WTC11 (cell line): ENCODE data around the gene TRIM44. TPM values are rescaled to one million over a fixed set of nuclear protein-coding genes. Genes with fewer than 3 reads are reported as not detected.

Experiments
- ATAC-seq: fragments of 200-7000 bp; cut with Tn5 transposase; 2 replicates; pipeline ENCODE4 v1.10.0; 2021; ENCODE audit warnings: mild to moderate bottlenecking, moderate library complexity
- CTCF ChIA-PET: fragments of 300-600 bp; sonication (Branson Sonifier 250); formaldehyde crosslinking; loops from one replicate; lab custom pipeline; 2021; ENCODE audit warnings: antibody characterized with exemption; lab: Charles Lee
- POLR2A ChIA-PET: fragments of 350-600 bp; sonication (Branson Sonifier 250); formaldehyde crosslinking; loops from one replicate; lab custom pipeline; 2021; ENCODE audit warnings: antibody characterized with exemption; lab: Charles Lee
- DNase-seq: peaks from one replicate; pipeline ENCODE4 v3.0.0; 2021; ENCODE audit warnings: low spot score
- H3K27ac Mint-ChIP-seq: 2 replicates; pipeline ENCODE4 v1.8.0; 2021; ENCODE audit warnings: mixed read lengths
- H3K27me3 Mint-ChIP-seq: 2 replicates; pipeline ENCODE4 v1.8.0; 2021; ENCODE audit warnings: low read depth, mild to moderate bottlenecking, moderate library complexity, mixed read lengths
- H3K36me3 Mint-ChIP-seq: 2 replicates; pipeline ENCODE4 v1.8.0; 2021; ENCODE audit warnings: mixed read lengths
- H3K4me1 Mint-ChIP-seq: 2 replicates; pipeline ENCODE4 v1.8.0; 2022; ENCODE audit warnings: mixed read lengths
- H3K4me3 Mint-ChIP-seq: 2 replicates; pipeline ENCODE4 v1.8.0; 2021; ENCODE audit warnings: mild to moderate bottlenecking, moderate library complexity, mixed read lengths
- H3K9me3 Mint-ChIP-seq: 2 replicates; pipeline ENCODE4 v1.8.0; 2021; ENCODE audit warnings: mixed read lengths
- AFF4 ChIP-seq: sonication (generic); formaldehyde crosslinking; IDR thresholded peaks from 2 replicates; pipeline ENCODE4 v1.8.1; 2023; ENCODE audit warnings: mild to moderate bottlenecking, missing genetic modification reagents, borderline replicate concordance
- ATF6 ChIP-seq: sonication (generic); formaldehyde crosslinking; IDR thresholded peaks from 2 replicates; pipeline ENCODE4 v1.8.1; 2023; ENCODE audit warnings: mild to moderate bottlenecking, missing genetic modification reagents
- CDX4 ChIP-seq: fragments of 250-450 bp; sonication (Bioruptor Pico); IDR thresholded peaks from 2 replicates; pipeline ENCODE4 v1.9.0; 2021; ENCODE audit warnings: moderate library complexity, mild to moderate bottlenecking, inconsistent platforms, borderline replicate concordance
- CREM ChIP-seq: sonication (generic); formaldehyde crosslinking; IDR thresholded peaks from 2 replicates; pipeline ENCODE4 v1.8.1; 2022; ENCODE audit warnings: mild to moderate bottlenecking, missing genetic modification reagents, moderate library complexity
- ESRRA ChIP-seq: sonication (generic); formaldehyde crosslinking; IDR thresholded peaks from 2 replicates; pipeline ENCODE4 v1.8.1; 2022; ENCODE audit warnings: mild to moderate bottlenecking, missing genetic modification reagents, borderline replicate concordance
- FOXJ3 ChIP-seq: sonication (generic); formaldehyde crosslinking; IDR thresholded peaks from 2 replicates; pipeline ENCODE4 v1.9.0; 2021; ENCODE audit warnings: missing genetic modification reagents, mild to moderate bottlenecking, borderline replicate concordance
- FOXK1 ChIP-seq: sonication (generic); formaldehyde crosslinking; IDR thresholded peaks from 2 replicates; pipeline ENCODE4 v1.8.0; 2022; ENCODE audit warnings: mild to moderate bottlenecking, moderate library complexity, missing genetic modification reagents
- IRF2 ChIP-seq: sonication (generic); formaldehyde crosslinking; IDR thresholded peaks from 2 replicates; pipeline ENCODE4 v1.8.0; 2022; ENCODE audit warnings: low read depth, missing genetic modification reagents, borderline replicate concordance
- JAZF1 ChIP-seq: fragments of 250-450 bp; sonication (Bioruptor Pico); IDR thresholded peaks from 2 replicates; pipeline ENCODE4 v1.9.0; 2021; ENCODE audit warnings: moderate library complexity, mild to moderate bottlenecking, inconsistent platforms
- NFATC4 ChIP-seq: fragments of 250-450 bp; sonication (Bioruptor Pico); IDR thresholded peaks from 2 replicates; pipeline ENCODE4 v1.9.0; 2021; ENCODE audit warnings: mild to moderate bottlenecking
- NFE2L1 ChIP-seq: sonication (generic); formaldehyde crosslinking; IDR thresholded peaks from 2 replicates; pipeline ENCODE4 v1.8.1; 2023; ENCODE audit warnings: missing genetic modification reagents
- NFYB ChIP-seq: sonication (generic); formaldehyde crosslinking; conservative IDR thresholded peaks from 2 replicates; pipeline ENCODE4 v1.8.0; 2022; ENCODE audit warnings: low read depth, missing genetic modification reagents
- NR3C1 ChIP-seq: sonication (generic); formaldehyde crosslinking; conservative IDR thresholded peaks from 2 replicates; pipeline ENCODE4 v1.8.1; 2023; ENCODE audit warnings: low read depth, mild to moderate bottlenecking, missing genetic modification reagents
- PRRX2 ChIP-seq: fragments of 250-450 bp; sonication (Bioruptor Pico); IDR thresholded peaks from 2 replicates; pipeline ENCODE4 v1.8.0; 2021; ENCODE audit warnings: mild to moderate bottlenecking
- SMAD3 ChIP-seq: sonication (generic); formaldehyde crosslinking; IDR thresholded peaks from 2 replicates; pipeline ENCODE4 v1.8.0; 2022; ENCODE audit warnings: missing genetic modification reagents, mild to moderate bottlenecking, borderline replicate concordance
- SMAD4 ChIP-seq: sonication (generic); formaldehyde crosslinking; IDR thresholded peaks from 2 replicates; pipeline ENCODE4 v1.8.0; 2022; ENCODE audit warnings: mild to moderate bottlenecking, missing genetic modification reagents
- TEAD1 ChIP-seq: sonication (generic); formaldehyde crosslinking; IDR thresholded peaks from 2 replicates; pipeline ENCODE4 v1.8.0; 2022; ENCODE audit warnings: mild to moderate bottlenecking, missing genetic modification reagents
- ZNF121 ChIP-seq: sonication (generic); formaldehyde crosslinking; IDR thresholded peaks from 2 replicates; pipeline ENCODE4 v1.8.0; 2023; ENCODE audit warnings: missing genetic modification reagents
- ZNF263 ChIP-seq: sonication (generic); formaldehyde crosslinking; IDR thresholded peaks from 2 replicates; pipeline ENCODE4 v1.8.1; 2022; ENCODE audit warnings: low read depth, mild to moderate bottlenecking, moderate library complexity, missing genetic modification reagents
- ZNF396 ChIP-seq: fragments of 250-450 bp; sonication (Bioruptor Pico); IDR thresholded peaks from 2 replicates; pipeline ENCODE4 v1.8.0; 2021; ENCODE audit warnings: mild to moderate bottlenecking, moderate library complexity, borderline replicate concordance
- ZNF671 ChIP-seq: fragments of 250-450 bp; sonication (Bioruptor Pico); IDR thresholded peaks from 2 replicates; pipeline ENCODE4 v1.8.0; 2021; ENCODE audit warnings: mild to moderate bottlenecking
- total RNA-seq: library from RNA; stranded (reverse); gene quantifications from 3 replicates; pipeline ENCODE4 v1.2.3, GENCODE V29; 2021
- TF ChIP-seq, protein P1 (sequence below): sonication (generic); formaldehyde crosslinking; IDR thresholded peaks from 2 replicates; pipeline ENCODE4 v1.8.0; 2022; ENCODE audit warnings: mild to moderate bottlenecking, missing genetic modification reagents
- TF ChIP-seq, protein P2 (sequence below): sonication (generic); formaldehyde crosslinking; IDR thresholded peaks from 2 replicates; pipeline ENCODE4 v1.8.0; 2023; ENCODE audit warnings: missing genetic modification reagents
- TF ChIP-seq, protein P3 (sequence below): sonication (generic); formaldehyde crosslinking; IDR thresholded peaks from 2 replicates; pipeline ENCODE4 v1.8.1; 2022; ENCODE audit warnings: mild to moderate bottlenecking, missing genetic modification reagents, moderate library complexity, borderline replicate concordance

The TRIM44 gene
- total RNA-seq, 1 experiment from 2014 or later, result 27.4 TPM

DNA sequence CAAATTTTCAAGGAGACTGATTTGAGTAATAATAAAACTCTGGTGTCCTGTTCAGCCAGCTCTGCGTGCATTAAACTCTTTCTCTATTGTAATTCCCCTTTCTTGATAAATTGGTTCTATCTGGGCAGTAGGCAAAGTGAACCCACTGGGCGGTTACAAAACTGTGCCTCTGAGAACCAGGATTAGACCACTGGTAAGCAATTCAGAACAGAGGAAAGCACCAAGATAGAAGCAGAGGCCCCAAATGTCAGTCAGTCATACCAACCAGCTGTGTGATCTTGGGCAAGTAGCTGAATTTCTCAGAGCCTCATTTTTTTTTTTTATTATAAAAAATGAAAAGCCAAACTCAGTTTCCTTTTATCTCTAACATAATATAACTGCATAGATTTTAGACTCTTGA lies 54.9 kb downstream of the TRIM44 start:
- Mint-ChIP-seq H3K27ac (no peak overlapping the region), H3K36me3 (no peaks in the 10 kb centered on the region), H3K9me3 (no peaks in the 10 kb centered on the region), H3K27me3 (no peaks in the 10 kb centered on the region), H3K4me3 (no peak overlapping the region), H3K4me1 (peaks cover 20% of the 10 kb centered on the region)
- ChIA-PET POLR2A (no interaction called here), CTCF (interaction anchor here (1.6 kb wide), 1 partner anchor 104 kb away, joined by 8 read pairs; no protein-coding TSS in a partner anchor)
- DNase-seq (no peak), ATAC-seq (no peak; the same call in 1 of the 2 replicates)
- no peak for TF ChIP-seq CDX4
- TF ChIP-seq FOXJ3, result no peak
- no peak for TF ChIP-seq ESRRA
- no peak for TF ChIP-seq NFATC4 (CRISPR knock-in tag)
- no peak for TF ChIP-seq ZNF396 (CRISPR knock-in tag)
- TF ChIP-seq NFYB (CRISPR knock-in tag), result no peak
- TF ChIP-seq, protein P1, sequence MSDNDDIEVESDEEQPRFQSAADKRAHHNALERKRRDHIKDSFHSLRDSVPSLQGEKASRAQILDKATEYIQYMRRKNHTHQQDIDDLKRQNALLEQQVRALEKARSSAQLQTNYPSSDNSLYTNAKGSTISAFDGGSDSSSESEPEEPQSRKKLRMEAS, result no peak
- no peak for TF ChIP-seq ZNF263 (CRISPR knock-in tag)
- no peak for TF ChIP-seq FOXK1 (CRISPR knock-in tag)
- TF ChIP-seq TEAD1 (CRISPR knock-in tag), result no peak
- no peak for TF ChIP-seq IRF2
- TF ChIP-seq NR3C1, result no peak
- TF ChIP-seq ZNF121 (CRISPR knock-in tag), result no peak
- no peak for TF ChIP-seq AFF4 (CRISPR knock-in tag)
- TF ChIP-seq NFE2L1, result no peak
- TF ChIP-seq, protein P2, sequence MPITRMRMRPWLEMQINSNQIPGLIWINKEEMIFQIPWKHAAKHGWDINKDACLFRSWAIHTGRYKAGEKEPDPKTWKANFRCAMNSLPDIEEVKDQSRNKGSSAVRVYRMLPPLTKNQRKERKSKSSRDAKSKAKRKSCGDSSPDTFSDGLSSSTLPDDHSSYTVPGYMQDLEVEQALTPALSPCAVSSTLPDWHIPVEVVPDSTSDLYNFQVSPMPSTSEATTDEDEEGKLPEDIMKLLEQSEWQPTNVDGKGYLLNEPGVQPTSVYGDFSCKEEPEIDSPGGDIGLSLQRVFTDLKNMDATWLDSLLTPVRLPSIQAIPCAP (CRISPR knock-in tag), result no peak
- no peak for TF ChIP-seq CREM (CRISPR knock-in tag)

GRCh38 chr11:35721651-35722282 lies 59.2 kb downstream of the TRIM44 start:
- no peaks in the 10 kb centered on the region for H3K27me3 Mint-ChIP-seq
- CTCF ChIA-PET, result interaction anchor here (1.0 to 2.4 kb wide), 3 partner anchors 78 to 537 kb away, joined by 4 to 15 read pairs (median 4); no protein-coding TSS in a partner anchor
- no peak for ATAC-seq
- peaks cover 21% of the 10 kb centered on the region for H3K4me1 Mint-ChIP-seq
- peak overlapping the region; percentile 37; the same call in 1 of the 2 replicates for H3K27ac Mint-ChIP-seq
- H3K9me3 Mint-ChIP-seq, result no peaks in the 10 kb centered on the region
- H3K4me3 Mint-ChIP-seq, result no peak overlapping the region
- H3K36me3 Mint-ChIP-seq, result peaks cover 7% of the 10 kb centered on the region; the same call in 1 of the 2 replicates
- no peak for DNase-seq
- POLR2A ChIA-PET, result no interaction called here
- TF ChIP-seq PRRX2 (CRISPR knock-in tag) (no peak), JAZF1 (CRISPR knock-in tag) (no peak), SMAD3 (CRISPR knock-in tag) (no peak), ATF6 (CRISPR knock-in tag) (no peak), ZNF671 (CRISPR knock-in tag) (no peak), SMAD4 (CRISPR knock-in tag) (no peak)
- TF ChIP-seq, protein P2 (CRISPR knock-in tag), result no peak
- TF ChIP-seq, protein P3, sequence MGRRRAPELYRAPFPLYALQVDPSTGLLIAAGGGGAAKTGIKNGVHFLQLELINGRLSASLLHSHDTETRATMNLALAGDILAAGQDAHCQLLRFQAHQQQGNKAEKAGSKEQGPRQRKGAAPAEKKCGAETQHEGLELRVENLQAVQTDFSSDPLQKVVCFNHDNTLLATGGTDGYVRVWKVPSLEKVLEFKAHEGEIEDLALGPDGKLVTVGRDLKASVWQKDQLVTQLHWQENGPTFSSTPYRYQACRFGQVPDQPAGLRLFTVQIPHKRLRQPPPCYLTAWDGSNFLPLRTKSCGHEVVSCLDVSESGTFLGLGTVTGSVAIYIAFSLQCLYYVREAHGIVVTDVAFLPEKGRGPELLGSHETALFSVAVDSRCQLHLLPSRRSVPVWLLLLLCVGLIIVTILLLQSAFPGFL, result no peak
